ENCODE data around the gene NR6A1.

The NR6A1 gene

GRCh38 chr9:124562328-124562727 lies 208.8 kb downstream of the NR6A1 start:
- no peak for DNase-seq

- no peak for DNase-seq
These were observed 211.2 kb downstream of the NR6A1 start for GRCh38 chr9:124559871-124560270.

GRCh38 chr9:124558777-124559470 lies 212.2 kb downstream of the NR6A1 start:
- DNase-seq, result no peak

- DNase-seq, result no peak
These were observed 213.2 kb downstream of the NR6A1 start for GRCh38 chr9:124557895-124558294.

- DNase-seq, result no peak
These were observed 216.1 kb downstream of the NR6A1 start for GRCh38 chr9:124555043-124555442.

- DNase-seq, result no peak
These were observed 217.4 kb downstream of the NR6A1 start for GRCh38 chr9:124553738-124554137.

- DNase-seq, result no peak
These were observed 218.9 kb downstream of the NR6A1 start for GRCh38 chr9:124552273-124552605.

- peak; percentile 15 for DNase-seq
These were observed 219.4 kb downstream of the NR6A1 start for GRCh38 chr9:124551472-124552272.

GRCh38 chr9:124550072-124550471 lies 221.0 kb downstream of the NR6A1 start:
- DNase-seq, result no peak

GRCh38 chr9:124549016-124549415 lies 222.1 kb downstream of the NR6A1 start:
- DNase-seq, result no peak

GRCh38 chr9:124544535-124544934 lies 226.6 kb downstream of the NR6A1 start:
- DNase-seq, result no peak

- no peak for DNase-seq
These were observed 229.3 kb downstream of the NR6A1 start for GRCh38 chr9:124541824-124542223.

- DNase-seq, result no peak
These were observed 233.2 kb downstream of the NR6A1 start for GRCh38 chr9:124537926-124538325.

- DNase-seq, result no peak
These were observed 235.3 kb downstream of the NR6A1 start for GRCh38 chr9:124535846-124536245.

GRCh38 chr9:124532897-124533296 lies 238.2 kb downstream of the NR6A1 start:
- DNase-seq, result no peak

- DNase-seq, result no peak
These were observed 240.0 kb downstream of the NR6A1 start for GRCh38 chr9:124531115-124531514.

GRCh38 chr9:124530246-124530645 lies 240.9 kb downstream of the NR6A1 start:
- no peak for DNase-seq

- DNase-seq, result no peak
These were observed 243.3 kb downstream of the NR6A1 start for GRCh38 chr9:124527781-124528180.

GRCh38 chr9:124526174-124526573 lies 244.9 kb downstream of the NR6A1 start:
- no peak for DNase-seq

GRCh38 chr9:124522121-124523098 lies 248.7 kb downstream of the NR6A1 start:
- DNase-seq, result no peak

GRCh38 chr9:124521142-124521541 lies 250.0 kb downstream of the NR6A1 start:
- no peak for DNase-seq

- no peak for DNase-seq
These were observed 250.9 kb downstream of the NR6A1 start for GRCh38 chr9:124520206-124520596.

GRCh38 chr9:124518116-124518515 lies 253.0 kb downstream of the NR6A1 start:
- no peak for DNase-seq

All from RPMI8226 (cell line).